Thymus (tissue), 11 donors: ENCODE data around the gene ORC6. TPM values are rescaled to one million over a fixed set of nuclear protein-coding genes. Genes with fewer than 3 reads are reported as not detected.
"Not testable (repeated sequence)": the region's sequence is repeated elsewhere in the genome, so short reads cannot be mapped to it uniquely, and the experiment has no call there.

Experiments used
- DNase-seq, 9 donors: peaks; one replicate each; pipeline ENCODE4 v3.0.0-alpha.2; 2013; ENCODE audit warnings: low spot score in 9 of 9, low read depth in 6 of 9, missing footprints in 1 of 9
- H3K27ac ChIP-seq, 2 donors: one replicate each; pipeline ENCODE4 v1.5.1; 2013; ENCODE audit warnings: control low read depth in 1 of 2, low read depth in 1 of 2, low read length in 1 of 2, mild to moderate bottlenecking in 1 of 2, moderate library complexity in 1 of 2
- H3K27me3 ChIP-seq, 2 donors: one replicate each; pipeline ENCODE4 v1.5.1; 2013; ENCODE audit warnings: low read length in 1 of 2; ENCODE audit not compliant: control insufficient read depth in 2 of 2, insufficient read depth in 1 of 2
- H3K36me3 ChIP-seq, 2 donors: one replicate each; pipeline ENCODE4 v1.5.1; 2013; ENCODE audit warnings: low read length in 1 of 2, mild to moderate bottlenecking in 1 of 2, moderate library complexity in 1 of 2; ENCODE audit not compliant: control insufficient read depth in 2 of 2, insufficient read depth in 2 of 2
- H3K4me1 ChIP-seq, 2 donors: one replicate each; pipeline ENCODE4 v1.5.1; 2013; ENCODE audit warnings: low read length in 2 of 2; ENCODE audit not compliant: control insufficient read depth in 2 of 2, insufficient read depth in 2 of 2
- H3K4me3 ChIP-seq, 2 donors: one replicate each; pipeline ENCODE4 v1.5.1; 2013; ENCODE audit warnings: low read length in 2 of 2, control low read depth in 1 of 2, mild to moderate bottlenecking in 1 of 2
- H3K9me3 ChIP-seq, 2 donors: one replicate each; pipeline ENCODE4 v1.5.1; 2013; ENCODE audit warnings: low read length in 1 of 2, mild to moderate bottlenecking in 1 of 2; ENCODE audit not compliant: control insufficient read depth in 2 of 2, insufficient read depth in 1 of 2
- WGBS: extraction: QIAGEN DNeasy Blood & Tissue Kit; methylation state at CpG from one replicate; pipeline ENCODE4 v1.1.7; 2013; 5-methylcytosine and 5-hydroxymethylcytosine counted together
- polyA plus RNA-seq: library from polyadenylated mRNA; stranded (reverse); fragments of 200-250 nt; gene quantifications from one replicate; pipeline ENCODE4 v1.2.3, GENCODE V29; 2013
- total RNA-seq: library from RNA; stranded (reverse); fragments of 120-200 nt; gene quantifications from one replicate; pipeline ENCODE4 v1.2.4, GENCODE V29; 2013
- donor health status: healthy.

Gene ORC6
- total and polyA plus RNA-seq, 2 donors, result 4.5 to 12.6 TPM

DNA sequence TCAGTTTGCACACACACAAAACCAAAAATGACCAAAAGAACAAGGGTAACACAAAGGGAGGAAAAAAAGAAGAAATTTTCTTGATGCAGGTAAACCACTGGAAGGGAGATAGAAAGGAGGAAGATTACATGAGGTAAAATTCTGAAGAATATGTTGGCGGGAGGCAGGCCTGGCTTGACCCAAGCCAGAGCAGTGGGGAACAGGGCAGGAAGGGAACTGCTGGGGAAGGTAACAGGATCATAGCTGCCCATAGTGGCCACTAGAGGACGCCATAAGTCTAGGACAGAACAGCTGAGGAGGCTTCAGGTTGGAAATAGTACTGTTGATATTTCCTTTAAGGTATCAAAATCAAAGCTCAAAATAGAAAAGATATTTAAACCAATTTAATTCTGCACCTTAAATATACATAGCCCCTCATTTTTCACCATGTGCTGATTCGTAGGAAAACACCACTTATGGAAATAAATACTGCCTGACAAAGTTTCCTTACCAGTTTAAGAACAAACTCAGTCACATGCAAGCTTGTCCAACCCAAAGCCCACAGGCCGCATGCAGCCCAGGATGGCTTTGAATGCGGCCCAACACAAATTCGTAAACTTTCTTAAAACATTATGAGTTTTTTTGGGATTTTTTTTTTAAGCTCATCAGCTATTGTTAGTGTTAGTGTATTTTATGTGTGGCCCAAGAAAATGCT, 16.0 kb upstream of the ORC6 start:
- H3K4me3 ChIP-seq, result no peak overlapping the region
- no peaks in the 10 kb centered on the region for H3K4me1 ChIP-seq
- no peaks in the 10 kb centered on the region for H3K27me3 ChIP-seq
- peak in 8 of 9 donors; percentile 21 to 65 (median 37) for DNase-seq
- 79% methylated on average over 6 of the region's 6 CpGs for WGBS
- H3K36me3 ChIP-seq, result peaks cover 7 to 19% of the 10 kb centered on the region in 2 donors
- H3K9me3 ChIP-seq, result no peaks in the 10 kb centered on the region
- H3K27ac ChIP-seq, result no peak overlapping the region

DNA sequence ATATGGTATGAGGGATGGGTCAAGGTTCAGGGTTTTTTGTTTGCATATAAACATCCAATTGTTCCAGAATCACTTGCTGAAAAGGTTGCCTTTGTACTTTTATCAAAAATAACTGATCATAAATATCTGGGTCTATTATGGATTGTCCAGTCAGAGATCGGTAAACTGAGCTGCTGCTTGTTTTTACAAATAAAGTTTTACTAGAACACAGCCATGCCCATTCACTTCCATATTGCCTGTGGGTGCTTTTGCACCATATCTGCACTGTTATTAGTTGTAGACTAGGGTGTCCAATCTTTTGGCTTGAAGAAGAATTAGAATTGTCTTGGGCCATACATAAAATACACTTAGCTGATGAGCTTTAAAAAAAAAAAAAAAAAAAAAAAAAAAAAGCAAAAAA, 11.5 kb upstream of the ORC6 start:
- not testable (repeated sequence) for H3K4me1 ChIP-seq, H3K27me3 ChIP-seq, H3K4me3 ChIP-seq, H3K9me3 ChIP-seq, H3K27ac ChIP-seq, DNase-seq
- 95% methylated on average over 1 of the region's 1 CpG for WGBS
- peaks cover 3 to 21% of the 10 kb centered on the region in 2 donors for H3K36me3 ChIP-seq

DNA sequence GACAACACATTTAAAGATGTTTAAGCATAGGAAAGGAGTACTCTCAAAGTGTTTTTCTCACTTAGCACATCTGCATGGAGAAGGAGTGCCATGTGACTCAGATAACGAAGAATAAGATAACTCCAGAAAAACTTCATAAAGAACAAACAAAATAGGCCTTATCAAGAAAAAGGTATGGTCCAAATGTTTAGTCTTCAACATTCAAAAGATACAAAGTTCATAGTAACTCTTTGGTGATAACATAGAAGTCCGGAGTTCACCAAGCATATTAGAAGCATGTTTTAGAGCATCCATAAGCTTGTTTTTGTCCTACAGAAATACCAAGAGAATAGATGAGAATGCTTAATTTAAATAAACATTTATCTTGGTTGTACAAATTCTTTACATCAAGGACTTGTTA, 7.6 kb upstream of the ORC6 start:
- H3K4me1 ChIP-seq, H3K4me3 ChIP-seq, DNase-seq, H3K27me3 ChIP-seq, H3K9me3 ChIP-seq, H3K27ac ChIP-seq: not testable (repeated sequence)
- 100% methylated on average over 2 of the region's 2 CpGs for WGBS
- H3K36me3 ChIP-seq, result peaks cover 0 to 18% of the 10 kb centered on the region in 2 donors

DNA sequence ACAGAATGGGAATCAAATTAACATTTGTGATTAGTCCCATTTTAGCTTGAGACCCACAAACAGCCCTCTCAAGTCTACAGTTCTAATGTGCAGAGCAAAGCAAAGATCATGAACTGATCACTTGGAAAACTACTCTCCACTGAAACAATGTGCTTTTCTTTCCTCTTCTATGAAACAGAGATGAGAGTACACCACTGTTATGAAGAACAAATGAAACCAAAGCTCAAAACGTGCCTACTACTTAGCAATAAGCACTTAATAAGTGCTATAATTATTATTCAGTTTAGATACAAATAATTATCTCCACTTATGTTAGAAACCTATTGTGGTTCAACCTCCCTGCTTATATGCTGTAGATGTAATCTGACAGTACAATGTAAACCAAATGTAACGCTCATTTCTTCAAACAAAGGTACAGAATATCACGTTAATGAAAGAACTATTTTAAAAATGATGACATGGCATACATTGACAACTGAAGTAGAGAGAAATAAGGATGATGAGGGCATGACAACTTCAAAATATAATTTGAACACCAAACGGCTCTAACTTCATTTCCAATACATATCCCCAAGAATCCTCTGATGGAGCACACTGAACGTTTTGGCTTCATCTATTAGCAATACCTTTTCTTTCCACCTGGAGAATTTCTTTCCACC, 2.5 kb upstream of the ORC6 start:
- no peaks in the 10 kb centered on the region for H3K27me3 ChIP-seq
- H3K27ac ChIP-seq, result no peak overlapping the region
- no peak for DNase-seq
- H3K4me3 ChIP-seq, result no peak overlapping the region
- H3K4me1 ChIP-seq, result peaks cover 19 to 23% of the 10 kb centered on the region in 2 donors
- peaks cover 0 to 5% of the 10 kb centered on the region in 2 donors for H3K36me3 ChIP-seq
- WGBS, result 78% methylated on average over 5 of the region's 5 CpGs
- H3K9me3 ChIP-seq, result no peaks in the 10 kb centered on the region

DNA sequence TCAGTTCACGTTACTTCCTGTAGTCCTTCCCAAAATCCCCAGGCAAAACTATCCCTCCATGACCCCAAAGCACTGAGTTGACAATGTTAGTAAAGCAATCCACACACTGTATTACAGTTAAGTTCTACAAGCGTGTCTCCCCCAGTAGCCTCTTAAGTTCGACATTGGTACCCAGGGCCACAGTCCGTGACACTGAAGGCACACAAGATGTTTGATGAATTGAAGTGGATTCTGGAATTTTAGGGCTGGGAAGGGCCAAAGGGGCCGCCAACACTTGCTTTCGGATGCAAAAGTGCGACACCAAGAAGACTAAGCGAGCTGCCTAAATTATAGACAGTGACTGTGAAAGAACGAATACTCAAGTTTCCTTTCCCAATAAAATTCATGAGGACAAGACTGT, 2.0 kb upstream of the ORC6 start:
- Histone ChIP-seq H3K36me3 (peaks cover 0 to 5% of the 10 kb centered on the region in 2 donors), H3K4me1 (peaks cover 19 to 23% of the 10 kb centered on the region in 2 donors), H3K9me3 (no peaks in the 10 kb centered on the region), H3K27me3 (no peaks in the 10 kb centered on the region), H3K4me3 (peak overlapping the region in 1 of 2 donors; percentile 88), H3K27ac (no peak overlapping the region)
- no peak for DNase-seq
- WGBS, result 89% methylated on average over 9 of the region's 9 CpGs

DNA sequence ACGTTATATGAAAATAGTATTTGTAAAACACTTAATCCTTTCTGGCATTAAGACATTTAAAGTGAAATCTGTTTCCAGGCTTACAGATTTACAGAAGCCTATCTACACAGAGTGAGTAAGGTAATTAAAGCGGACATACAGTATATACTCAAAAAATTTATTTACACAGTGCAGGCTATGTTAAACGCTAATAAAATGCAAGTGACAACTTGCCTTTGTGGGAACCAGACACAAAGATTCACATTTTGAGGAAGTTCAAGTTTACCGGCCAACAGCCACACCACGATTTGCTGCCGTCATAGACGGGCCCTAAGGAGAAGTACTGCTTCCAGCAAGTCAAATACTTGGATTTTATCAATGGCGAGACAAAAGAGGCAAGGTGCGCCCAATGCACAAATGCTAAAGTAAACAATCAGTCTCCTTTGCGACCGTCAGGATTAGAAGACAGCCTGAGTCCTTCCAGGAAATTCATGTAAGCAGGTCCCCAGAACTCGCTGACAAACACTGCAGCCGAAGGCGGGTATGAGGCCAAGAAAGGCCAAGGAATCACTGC, 1.3 kb upstream of the ORC6 start:
- DNase-seq, result peak in 4 of 9 donors; percentile 10 to 24 (median 14)

DNA sequence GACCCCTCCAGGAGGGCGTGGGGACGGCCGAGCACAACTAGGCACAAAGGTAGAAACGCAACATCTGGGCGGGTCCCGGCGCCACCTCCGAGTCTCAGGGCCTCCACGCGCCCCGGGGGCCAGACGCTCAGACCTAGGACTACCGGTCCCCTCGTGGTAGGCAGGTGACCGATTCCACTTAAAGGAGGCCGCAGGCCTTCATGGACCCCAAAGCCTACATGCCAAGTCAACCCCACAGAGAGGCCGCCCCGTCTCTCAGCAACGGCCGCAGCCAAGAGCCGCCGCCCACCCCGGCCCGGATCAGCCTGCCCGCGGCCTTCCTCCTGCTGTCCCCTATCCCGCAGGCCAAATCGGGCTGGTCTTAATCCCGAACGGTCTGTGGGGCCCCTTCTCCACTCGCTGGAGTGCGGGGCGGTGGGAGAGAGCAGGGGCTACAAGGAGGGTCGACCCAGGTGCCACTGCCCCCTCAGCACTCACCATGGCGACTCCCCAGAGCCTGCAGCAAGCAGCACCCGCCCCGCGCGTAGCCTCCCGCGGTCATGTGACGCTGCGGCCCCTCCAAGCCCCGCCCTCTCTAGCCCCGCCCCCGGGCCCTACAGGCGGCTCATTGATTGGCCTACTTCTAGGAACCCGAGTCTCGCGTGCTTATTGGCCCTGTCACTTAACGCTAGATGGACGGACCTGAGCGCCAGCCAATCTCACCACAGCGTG, 650 bp upstream of the ORC6 start, which contains the start of gene VPS35:
VPS35 (minus strand) TSS at position 525 of the 711 bp plus-strand sequence; CDS start at position 480, 45 bp downstream.
- H3K9me3 ChIP-seq, result no peaks in the 10 kb centered on the region
- H3K27me3 ChIP-seq, result no peaks in the 10 kb centered on the region
- WGBS, result under 1% methylated on average over 54 of the region's 54 CpGs
- peak in 6 of 9 donors; percentile 30 to 99 (median 98) for DNase-seq
- H3K4me3 ChIP-seq, result peak within 1 kb of the TSS; percentile 88 to 89
- peaks cover 3 to 11% of the 10 kb centered on the region in 2 donors for H3K36me3 ChIP-seq
- H3K4me1 ChIP-seq, result peaks cover 19 to 23% of the 10 kb centered on the region in 2 donors
- H3K27ac ChIP-seq, result peak within 1 kb of the TSS; percentile 99

More for the DNA sequence above, 1.3 kb upstream of the ORC6 start:
- WGBS, result 2% methylated on average over 14 of the region's 14 CpGs
- Histone ChIP-seq H3K9me3 (no peaks in the 10 kb centered on the region), H3K4me1 (peaks cover 19 to 23% of the 10 kb centered on the region in 2 donors), H3K27me3 (no peaks in the 10 kb centered on the region), H3K4me3 (peak overlapping the region; percentile 88 to 89), H3K36me3 (peaks cover 0 to 7% of the 10 kb centered on the region in 2 donors), H3K27ac (peak overlapping the region; percentile 89 to 99)

DNA sequence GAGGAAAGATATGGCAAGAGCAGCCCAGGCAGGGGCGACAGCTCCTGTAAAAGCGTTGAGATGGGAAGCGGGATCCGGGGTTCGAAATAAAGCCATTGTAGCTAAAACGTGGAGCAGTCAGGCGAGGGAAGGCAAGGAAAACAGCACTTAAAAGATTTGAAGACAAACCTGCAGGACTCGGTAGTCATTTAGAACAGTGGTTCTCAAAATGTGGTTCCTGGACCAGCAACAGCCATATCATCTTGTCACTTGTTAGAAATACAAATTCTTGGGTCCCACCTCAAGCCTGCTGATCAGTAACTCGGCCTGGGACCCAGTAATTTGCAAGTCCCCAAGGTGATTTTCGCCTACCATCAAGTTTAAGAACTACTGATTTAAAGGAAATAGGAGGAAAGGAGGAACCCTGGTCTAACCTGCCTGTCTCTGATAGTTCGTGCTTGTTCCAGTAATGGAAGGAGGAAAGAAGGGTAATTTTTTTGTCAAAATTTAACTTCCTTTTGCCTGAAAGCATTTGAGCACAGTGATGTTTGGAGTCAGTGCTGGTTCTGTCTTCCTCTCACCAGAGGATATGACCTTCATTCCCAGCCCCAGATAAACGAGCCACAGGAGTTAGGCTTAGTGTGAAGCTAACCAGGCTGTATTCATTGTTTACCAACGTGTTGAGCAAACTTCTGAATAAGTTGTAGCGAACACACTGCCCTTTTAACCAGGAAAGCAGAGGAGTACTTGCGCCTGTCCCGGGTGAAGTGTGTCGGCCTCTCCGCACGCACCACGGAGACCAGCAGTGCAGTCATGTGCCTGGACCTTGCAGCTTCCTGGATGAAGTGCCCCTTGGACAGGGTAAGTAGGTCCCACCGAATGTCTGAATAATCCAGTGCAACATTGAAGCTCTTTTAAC, 1.1 kb downstream of the ORC6 start:
- Histone ChIP-seq H3K36me3 (peaks cover 3 to 14% of the 10 kb centered on the region in 2 donors), H3K4me3 (peak overlapping the region; percentile 88 to 89), H3K27me3 (no peaks in the 10 kb centered on the region), H3K27ac (peak overlapping the region; percentile 56 to 99), H3K9me3 (no peaks in the 10 kb centered on the region), H3K4me1 (peaks cover 19 to 23% of the 10 kb centered on the region in 2 donors)
- peak in 1 of 9 donors; percentile 19 for DNase-seq
- WGBS, result 34% methylated on average over 21 of the region's 21 CpGs
